ENCODE measurements around the gene PON2.

- TF ChIP-seq CTCF (IDR thresholded peaks at IDR 0.05; ENCODE audit: poor library complexity, severe bottlenecking) (no peak), RAD21 (conservative IDR thresholded peaks at IDR 0.05) (no peak), POLR2AphosphoS5 (IDR thresholded peaks at IDR 0.05) (no peak)
Measured at GRCh38 chr7:95434557-95435421, at the start of gene PON2.
